ENCODE measurements around the gene SCN9A.

SCN9A gene

DNA sequence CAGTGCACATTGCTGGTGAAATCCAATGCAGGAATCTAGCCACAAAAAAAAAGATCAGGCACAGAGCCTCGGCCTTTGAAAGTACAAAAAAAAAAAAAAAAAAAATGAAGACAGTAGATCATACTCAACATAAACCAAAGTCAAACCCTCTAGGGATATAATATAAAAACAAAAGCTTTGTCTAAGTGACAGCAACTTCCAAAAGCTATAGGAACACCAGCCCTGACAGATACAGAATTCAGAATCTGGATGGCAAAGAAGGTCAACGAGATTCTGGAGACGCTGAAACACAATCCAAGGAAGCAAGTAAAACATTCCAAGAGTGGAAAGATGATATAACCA, 194.0 kb downstream of the SCN9A start:
- in situ Hi-C loops (cut with MboI; ENCODE audit: low sequenced_read_pairs), result no loop called here

GRCh38 chr2:166180951-166181812, 194.6 kb downstream of the SCN9A start:
- in situ Hi-C loops (cut with MboI; ENCODE audit: low sequenced_read_pairs), result no loop called here

DNA sequence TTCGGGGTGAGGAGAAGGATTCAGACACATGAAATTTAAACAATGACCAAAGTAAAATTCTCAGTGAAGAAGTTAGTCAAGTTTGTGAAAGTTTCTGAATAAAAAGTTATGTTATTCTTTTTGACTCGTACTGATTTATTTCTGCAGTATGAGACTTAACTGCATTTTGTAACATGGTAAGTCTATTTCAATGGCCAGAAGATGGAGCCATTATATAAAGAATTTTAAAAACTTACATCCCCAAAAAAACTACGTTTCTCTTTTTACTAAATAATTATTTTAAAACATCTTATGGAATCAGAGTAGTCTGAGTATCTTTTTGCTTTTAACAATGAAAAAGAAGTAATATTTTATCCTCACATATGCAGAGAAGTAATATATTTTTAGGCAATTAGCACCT, 196.5 kb downstream of the SCN9A start:
- in situ Hi-C loops (cut with MboI; ENCODE audit: low sequenced_read_pairs), result no loop called here

- in situ Hi-C loops (cut with MboI; ENCODE audit: low sequenced_read_pairs), result no loop called here
These were observed 202.5 kb downstream of the SCN9A start for GRCh38 chr2:166173263-166173662.

DNA sequence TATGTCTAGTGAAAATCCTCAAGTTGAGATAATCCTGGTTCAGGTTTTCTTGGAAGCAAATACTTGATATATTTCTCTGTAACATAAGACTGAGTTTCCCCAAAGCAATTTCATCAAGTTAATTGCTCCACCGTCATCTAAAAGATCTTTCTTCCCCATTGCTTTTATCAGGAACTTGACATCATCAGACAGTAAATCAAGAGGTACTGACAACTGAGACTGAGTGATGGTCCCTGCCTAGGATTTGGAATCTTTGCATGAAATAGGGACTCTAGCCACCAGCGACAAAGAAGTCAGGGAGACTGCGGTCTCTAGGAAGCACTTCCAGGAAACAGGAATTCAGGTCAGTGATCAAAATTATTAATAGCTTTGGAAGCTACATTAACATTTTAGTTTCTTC, 204.5 kb downstream of the SCN9A start:
- in situ Hi-C loops (cut with MboI; ENCODE audit: low sequenced_read_pairs), result no loop called here

DNA sequence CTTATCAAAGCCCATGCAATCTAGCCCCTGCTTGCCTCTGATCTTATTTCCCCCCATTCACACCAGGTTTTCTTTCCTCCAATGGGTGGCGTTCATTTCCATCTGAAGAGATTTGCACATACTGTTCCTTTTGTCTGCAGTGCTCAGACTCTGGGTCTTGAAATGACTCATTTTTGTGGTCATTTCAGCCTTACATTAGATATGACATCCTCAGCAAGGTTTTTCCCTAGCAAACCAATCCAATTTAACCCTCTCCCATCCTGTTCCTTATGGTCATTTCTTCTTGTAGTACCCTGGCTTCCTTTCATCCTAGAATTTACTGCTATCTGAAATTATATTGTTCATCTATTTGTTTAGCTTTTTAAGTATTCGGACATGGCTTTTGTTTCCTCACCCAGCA, 205.4 kb downstream of the SCN9A start:
- in situ Hi-C loops (cut with MboI; ENCODE audit: low sequenced_read_pairs), result no loop called here

DNA sequence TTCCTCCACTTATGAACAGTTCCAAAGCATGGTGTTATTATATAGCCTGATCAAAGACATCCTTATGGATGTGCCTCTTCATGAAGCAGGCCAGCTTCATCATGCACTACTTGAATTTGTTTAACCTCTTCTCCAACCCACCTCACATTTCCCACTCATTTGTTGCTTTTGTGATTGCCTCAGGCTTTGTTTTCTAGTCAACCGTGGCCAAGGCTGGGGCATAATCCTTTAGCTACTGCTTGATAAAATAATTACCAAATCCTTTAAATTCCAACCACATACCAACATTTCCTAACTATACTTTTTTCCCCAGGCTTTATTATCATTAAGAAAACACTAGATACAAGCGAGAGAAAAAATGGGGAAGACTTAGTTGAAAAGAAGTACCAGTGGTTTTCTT, 208.3 kb downstream of the SCN9A start:
- in situ Hi-C loops (cut with MboI; ENCODE audit: low sequenced_read_pairs), result no loop called here

GRCh38 chr2:166163775-166164174, 212.0 kb downstream of the SCN9A start:
- in situ Hi-C loops (cut with MboI; ENCODE audit: low sequenced_read_pairs), result no loop called here

DNA sequence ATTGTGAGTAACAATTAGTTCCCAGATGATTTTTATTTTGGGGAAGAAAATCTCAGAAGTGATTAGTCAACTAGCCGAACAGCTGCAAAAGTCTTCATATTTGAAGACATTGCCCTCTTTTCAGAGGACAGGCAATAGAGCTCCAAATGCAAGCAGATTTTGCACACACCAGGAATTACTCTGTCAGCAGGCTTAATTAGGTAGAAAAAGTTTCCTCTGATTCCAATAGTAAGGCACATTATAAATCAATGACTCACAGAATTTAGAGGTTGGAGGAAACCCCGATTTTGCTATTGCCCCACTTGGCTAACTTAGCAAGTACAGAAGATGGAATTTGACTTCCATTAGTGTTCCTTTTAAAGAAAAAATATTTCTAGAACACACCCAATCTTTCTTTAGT, 217.2 kb downstream of the SCN9A start:
- in situ Hi-C loops (cut with MboI; ENCODE audit: low sequenced_read_pairs), result no loop called here

DNA sequence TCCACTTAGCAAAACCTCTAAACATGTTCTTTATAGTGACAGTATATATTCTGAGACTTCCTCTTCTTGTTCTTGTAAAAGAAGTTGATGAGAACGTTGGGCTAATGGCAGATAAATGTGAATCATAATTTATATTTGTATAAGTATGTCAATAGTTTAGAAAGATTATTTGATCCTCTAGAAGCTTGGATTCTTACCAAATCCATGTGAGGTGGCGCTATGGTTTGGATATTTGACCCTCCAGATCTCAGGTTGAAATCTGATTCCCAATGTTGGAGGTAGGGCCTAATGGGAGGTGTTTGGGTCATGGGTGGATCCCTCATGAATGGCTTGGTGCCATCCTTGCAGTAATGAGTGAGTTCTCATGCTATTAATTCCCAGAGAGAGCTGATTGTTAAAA, 218.2 kb downstream of the SCN9A start:
- in situ Hi-C loops (cut with MboI; ENCODE audit: low sequenced_read_pairs), result no loop called here

- in situ Hi-C loops (cut with MboI; ENCODE audit: low sequenced_read_pairs), result no loop called here
These were observed 218.7 kb downstream of the SCN9A start for GRCh38 chr2:166156985-166157490.

DNA sequence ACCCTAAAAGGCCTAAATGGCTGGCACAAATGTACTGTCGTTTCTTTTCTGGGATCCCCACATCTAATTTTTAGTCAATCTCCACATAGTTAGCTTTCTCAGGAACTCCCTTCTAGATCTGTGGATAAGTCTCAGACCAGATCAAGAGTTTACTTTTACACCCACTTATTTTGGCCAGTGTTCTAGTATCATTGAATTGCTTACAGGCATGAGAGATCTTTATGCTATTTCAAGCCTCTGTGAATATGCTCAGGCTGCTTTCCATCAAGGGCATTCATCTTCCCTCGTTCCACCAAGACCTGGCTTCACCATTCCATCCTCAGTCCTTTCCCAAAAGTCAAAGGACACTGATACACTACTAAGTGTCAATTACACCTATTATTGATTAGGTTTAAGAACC, 220.2 kb downstream of the SCN9A start:
- in situ Hi-C loops (cut with MboI; ENCODE audit: low sequenced_read_pairs), result no loop called here

GRCh38 chr2:166154685-166155338, 220.9 kb downstream of the SCN9A start:
- in situ Hi-C loops (cut with MboI; ENCODE audit: low sequenced_read_pairs), result no loop called here

DNA sequence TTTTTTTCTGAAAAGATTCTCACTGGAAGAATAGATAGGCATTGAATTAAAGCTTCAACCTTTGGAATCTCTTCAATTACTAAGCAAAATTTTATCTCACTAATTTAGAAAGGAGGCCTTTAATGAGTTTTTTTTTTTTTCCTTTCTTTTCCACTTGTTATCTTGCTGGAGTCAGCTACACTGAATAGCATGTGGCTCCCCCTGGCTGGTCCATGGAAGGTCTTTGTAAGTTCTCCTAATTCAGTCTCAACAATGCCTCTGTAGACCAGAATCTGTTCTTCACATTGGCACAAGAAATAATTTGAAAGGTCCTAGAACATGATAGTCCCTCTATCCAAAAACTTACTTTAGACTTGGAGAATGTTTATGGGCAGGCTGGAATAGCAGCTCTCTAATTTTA, 223.7 kb downstream of the SCN9A start:
- in situ Hi-C loops (cut with MboI; ENCODE audit: low sequenced_read_pairs), result no loop called here

DNA sequence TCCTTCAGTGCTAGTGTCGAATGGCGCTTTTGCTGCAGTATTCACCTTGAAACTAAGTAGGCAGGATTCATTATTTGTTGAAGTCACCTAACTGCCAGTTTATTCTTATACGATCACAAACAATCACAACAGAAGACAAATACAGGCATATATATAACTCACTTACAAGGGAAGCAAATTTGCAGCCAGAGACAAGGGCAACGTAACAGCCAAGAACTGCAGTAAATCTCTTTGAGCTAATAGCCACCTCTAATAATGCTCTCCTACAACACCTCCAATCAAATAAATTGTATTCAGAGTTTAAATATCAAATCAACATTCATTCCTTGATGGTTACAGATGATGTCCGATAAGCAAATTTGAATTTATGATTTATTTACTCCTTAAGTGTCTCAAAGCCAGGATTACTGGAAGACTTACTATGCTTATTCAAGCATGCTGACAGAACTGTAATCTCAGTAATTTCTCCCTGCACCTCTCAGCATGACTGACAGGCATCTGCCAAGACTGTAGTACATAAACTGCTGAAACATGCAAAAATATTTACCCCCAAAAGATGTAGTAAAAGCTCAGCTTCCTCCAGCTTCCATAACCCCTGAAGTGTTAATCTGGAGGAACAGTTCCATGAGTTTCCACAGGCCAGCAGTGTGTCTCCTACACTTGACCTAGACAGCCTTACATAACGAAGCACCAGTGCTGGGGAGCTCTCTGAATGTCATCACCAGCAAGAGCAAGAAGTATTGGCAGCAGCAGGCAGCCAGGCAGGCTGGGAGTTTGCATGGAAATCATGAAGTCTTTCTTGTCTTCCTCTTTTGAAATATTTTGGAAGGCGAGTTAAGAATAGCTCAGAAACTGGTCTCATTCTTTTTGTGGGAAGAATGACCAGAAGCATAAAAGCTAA, 227.0 kb downstream of the SCN9A start:
- in situ Hi-C loops (cut with MboI; ENCODE audit: low sequenced_read_pairs), result no loop called here

DNA sequence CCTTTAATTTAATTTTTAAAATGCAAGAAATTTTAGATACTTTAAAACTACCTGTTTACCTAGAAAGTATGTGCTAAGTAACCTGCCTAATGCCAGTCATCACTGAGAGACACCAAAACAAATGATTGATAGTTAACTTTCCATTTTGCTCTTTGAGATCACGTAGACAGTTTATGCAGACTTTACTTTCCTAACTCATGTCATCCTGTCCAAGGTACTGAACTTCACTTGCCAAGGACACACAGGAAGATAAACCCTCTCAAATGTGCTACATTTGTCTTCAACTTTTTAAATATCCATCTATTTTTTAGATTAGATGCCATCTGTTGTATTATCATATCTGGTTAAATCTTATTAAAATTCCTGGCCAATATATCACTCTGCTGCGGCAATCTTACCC, 227.9 kb downstream of the SCN9A start:
- in situ Hi-C loops (cut with MboI; ENCODE audit: low sequenced_read_pairs), result no loop called here

All from hTERT RPE-1 (cell line).